ENCODE measurements around the gene MAGI2. TPM values are rescaled to one million over a fixed set of nuclear protein-coding genes. Genes with fewer than 3 reads are reported as not detected.

MAGI2 gene
- total RNA-seq, 1 experiment from 2014 or later = 14.3 TPM

DNA sequence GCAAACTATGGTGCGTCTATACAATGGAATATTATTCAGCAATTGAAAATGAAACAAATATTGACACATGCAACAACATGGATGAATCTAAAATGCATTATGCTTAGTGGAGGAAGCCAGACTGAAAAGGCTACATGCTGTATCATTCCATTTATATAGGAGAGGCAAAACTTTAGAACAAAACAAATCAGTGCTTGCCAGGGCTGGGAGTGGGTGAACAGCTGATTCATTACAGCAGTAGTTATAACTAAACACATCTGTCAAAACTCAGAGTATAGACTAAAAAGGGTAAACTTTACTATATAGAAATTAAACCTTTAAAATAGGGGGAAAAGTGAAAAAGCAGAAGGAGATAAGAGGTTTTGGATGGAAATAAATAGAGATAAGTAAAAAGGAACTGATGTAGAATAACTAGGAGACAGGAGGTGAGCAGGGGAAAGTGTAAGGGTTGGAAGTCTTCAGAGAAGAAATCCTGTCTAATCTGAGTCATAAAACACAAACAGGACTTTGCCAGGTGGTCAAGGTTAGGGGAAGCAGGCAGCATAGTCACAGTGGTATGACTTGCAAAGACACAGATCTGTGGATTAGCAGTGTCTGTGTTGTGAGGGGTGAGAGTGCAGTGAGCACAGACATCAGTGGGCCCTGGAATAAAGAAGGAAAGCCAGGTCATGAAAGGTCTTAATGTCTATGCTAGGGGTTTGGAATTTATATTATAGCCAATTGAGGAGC lies 1305.1 kb downstream of the MAGI2 start:
- Mint-ChIP-seq H3K4me3 (no peak overlapping the region; a peak in 1 of 5 replicates), H3K27ac (no peak overlapping the region), H3K36me3 (ENCODE audit: insufficient read depth in 1 of 3, low read depth in 3 of 3) (peaks cover 0 to 10% (median 0%) of the 10 kb centered on the region in 3 experiments; a peak in 3 of 7 replicates), H3K4me1 (peaks cover 2 to 5% of the 10 kb centered on the region in 2 experiments; a peak in 3 of 4 replicates), H3K27me3 (ENCODE audit: low read depth) (no peaks in the 10 kb centered on the region), H3K9me3 (no peaks in the 10 kb centered on the region; a peak in 1 of 5 replicates)
- Histone ChIP-seq H2BK15ac (ENCODE audit: low read depth, low read length) (no peak overlapping the region), H3K27ac (ENCODE audit: insufficient read length, low read depth, low read length) (no peak overlapping the region), H3K27me3 (ENCODE audit: insufficient read depth, low read length) (no peaks in the 10 kb centered on the region), H2BK12ac (ENCODE audit: insufficient read length, low read depth, low read length) (no peak overlapping the region), H3K4me1 (ENCODE audit: insufficient read depth, low read length) (no peaks in the 10 kb centered on the region; the same call in 1 of the 2 replicates), H3K23me2 (ENCODE audit: insufficient read length, low read depth, low read length, poor library complexity, severe bottlenecking) (no peaks in the 10 kb centered on the region), H3T11ph (ENCODE audit: low read length) (no peak overlapping the region), H3K4me2 (ENCODE audit: insufficient read depth, insufficient read length, low read length) (no peak overlapping the region), H2AK5ac (ENCODE audit: insufficient read length, low read length) (no peak overlapping the region), H2BK20ac (ENCODE audit: low read depth, low read length, poor library complexity, severe bottlenecking) (no peak overlapping the region), H4K8ac (replicated peaks; ENCODE audit: insufficient read length, low read depth, low read length) (no peak overlapping the region), H2AFZ (ENCODE audit: low read length) (no peak overlapping the region), H3K4ac (ENCODE audit: low read depth, low read length) (no peak overlapping the region), H3K18ac (ENCODE audit: insufficient read length, low read depth, low read length) (no peak overlapping the region), H3K79me1 (ENCODE audit: insufficient read depth, low read depth, low read length, poor library complexity, severe bottlenecking) (no peaks in the 10 kb centered on the region), H3K23ac (ENCODE audit: insufficient read length, low read depth, low read length) (no peak overlapping the region), H4K5ac (ENCODE audit: insufficient read length, low read depth, low read length) (no peak overlapping the region), H3K56ac (ENCODE audit: insufficient read length, low read depth, low read length) (no peak overlapping the region), H2BK120ac (ENCODE audit: low read depth, low read length, poor library complexity, severe bottlenecking) (no peak overlapping the region), H3K9me3 (ENCODE audit: control insufficient read depth, low read depth, low read length) (no peaks in the 10 kb centered on the region), H4K20me1 (ENCODE audit: control insufficient read depth, insufficient read depth, insufficient read length) (no peaks in the 10 kb centered on the region), H3K14ac (ENCODE audit: insufficient read depth, low read length) (no peak overlapping the region), H4K91ac (ENCODE audit: insufficient read length, low read depth, low read length) (no peak overlapping the region), H2BK5ac (ENCODE audit: insufficient read length, low read length) (no peak overlapping the region), H3K79me2 (ENCODE audit: insufficient read depth, low read length) (no peaks in the 10 kb centered on the region), H3K9ac (ENCODE audit: extremely low read depth, insufficient read length, low read length) (no peak overlapping the region)
- WGBS (ENCODE audit: extremely low coverage, insufficient read length, low lambda C conversion rate) = no CpG with 5 or more reads among the region's 1 CpG
- TF ChIP-seq, protein P1, sequence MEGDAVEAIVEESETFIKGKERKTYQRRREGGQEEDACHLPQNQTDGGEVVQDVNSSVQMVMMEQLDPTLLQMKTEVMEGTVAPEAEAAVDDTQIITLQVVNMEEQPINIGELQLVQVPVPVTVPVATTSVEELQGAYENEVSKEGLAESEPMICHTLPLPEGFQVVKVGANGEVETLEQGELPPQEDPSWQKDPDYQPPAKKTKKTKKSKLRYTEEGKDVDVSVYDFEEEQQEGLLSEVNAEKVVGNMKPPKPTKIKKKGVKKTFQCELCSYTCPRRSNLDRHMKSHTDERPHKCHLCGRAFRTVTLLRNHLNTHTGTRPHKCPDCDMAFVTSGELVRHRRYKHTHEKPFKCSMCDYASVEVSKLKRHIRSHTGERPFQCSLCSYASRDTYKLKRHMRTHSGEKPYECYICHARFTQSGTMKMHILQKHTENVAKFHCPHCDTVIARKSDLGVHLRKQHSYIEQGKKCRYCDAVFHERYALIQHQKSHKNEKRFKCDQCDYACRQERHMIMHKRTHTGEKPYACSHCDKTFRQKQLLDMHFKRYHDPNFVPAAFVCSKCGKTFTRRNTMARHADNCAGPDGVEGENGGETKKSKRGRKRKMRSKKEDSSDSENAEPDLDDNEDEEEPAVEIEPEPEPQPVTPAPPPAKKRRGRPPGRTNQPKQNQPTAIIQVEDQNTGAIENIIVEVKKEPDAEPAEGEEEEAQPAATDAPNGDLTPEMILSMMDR (conservative IDR thresholded peaks at IDR 0.05) = no peak
- DNase-seq = no peak
